Smooth muscle cell (in vitro differentiated cells): Measurements from ENCODE around the gene SDC1. TPM values are rescaled to one million over a fixed set of nuclear protein-coding genes. Genes with fewer than 3 reads are reported as not detected.
A peak's percentile ranks its signal among the peaks of the same experiment; 100 is the strongest.

Experiments
- DNase-seq: peaks from one replicate; lab custom pipeline; 2025; ENCODE audit not compliant: unreplicated experiment; lab: John Stamatoyannopoulos, UW
- H2AFZ ChIP-seq: fragments of 200-600 bp; sonication (generic); 2 replicates; pipeline ENCODE4 v1.6.0; 2016; ENCODE audit warnings: antibody characterized with exemption, low read depth, mild to moderate bottlenecking
- H3F3A ChIP-seq: fragments of 200-600 bp; sonication (generic); 2 replicates; pipeline ENCODE4 v1.6.0; 2017; ENCODE audit warnings: antibody characterized with exemption, low read depth
- H3K27ac ChIP-seq: fragments of 200-600 bp; sonication (generic); 2 replicates; pipeline ENCODE4 v1.5.1; 2016; ENCODE audit warnings: low read depth, mild to moderate bottlenecking
- H3K27me3 ChIP-seq: fragments of 200-600 bp; sonication (generic); 2 replicates; pipeline ENCODE4 v1.6.1; 2016; ENCODE audit warnings: low read depth, mild to moderate bottlenecking
- H3K36me3 ChIP-seq: fragments of 200-600 bp; sonication (generic); 2 replicates; pipeline ENCODE4 v1.5.1; 2016; ENCODE audit warnings: low read depth
- H3K4me1 ChIP-seq: fragments of 200-600 bp; sonication (generic); 2 replicates; pipeline ENCODE4 v1.5.1; 2016; ENCODE audit warnings: low read depth
- H3K4me2 ChIP-seq: fragments of 200-600 bp; sonication (generic); 2 replicates; pipeline ENCODE4 v1.6.0; 2016; ENCODE audit warnings: mild to moderate bottlenecking
- H3K4me3 ChIP-seq: fragments of 200-600 bp; sonication (generic); 2 replicates; pipeline ENCODE4 v1.5.1; 2016; ENCODE audit warnings: mild to moderate bottlenecking
- H3K79me2 ChIP-seq: fragments of 200-600 bp; sonication (generic); 2 replicates; pipeline ENCODE4 v1.6.0; 2016; ENCODE audit warnings: low read depth, mild to moderate bottlenecking
- H3K9ac ChIP-seq: fragments of 200-600 bp; sonication (generic); 2 replicates; pipeline ENCODE4 v1.6.0; 2016; ENCODE audit warnings: low read depth
- H3K9me3 ChIP-seq: fragments of 200-600 bp; sonication (generic); replicated peaks from 2 replicates; pipeline ENCODE4 v1.5.1; 2016; ENCODE audit warnings: low read depth
- H4K20me1 ChIP-seq: fragments of 200-600 bp; sonication (generic); 2 replicates; pipeline ENCODE4 v1.6.0; 2016; ENCODE audit warnings: low read depth
- WGBS: methylation state at CpG from one replicate; pipeline ENCODE4 v1.1.7; 2016; ENCODE audit warnings: low lambda C conversion rate; 5-methylcytosine and 5-hydroxymethylcytosine counted together
- polyA plus RNA-seq: library from polyadenylated mRNA; unstranded; fragments of >200 nt; fragmentation: Nextera tagmentation; extraction: Ambion mirVana; gene quantifications from 2 replicates; pipeline ENCODE4 v1.2.1, GENCODE V29; 2016
- total RNA-seq: library from RNA; depleted of rRNA; stranded (reverse); fragments of >200 nt; gene quantifications from 2 replicates; pipeline ENCODE4 v1.2.3, GENCODE V29; 2014
- TF ChIP-seq, protein P1 (sequence below): fragments of 200-600 bp; sonication (generic); IDR thresholded peaks from 2 replicates; pipeline ENCODE4 v1.5.1; 2017; ENCODE audit warnings: borderline replicate concordance, mild to moderate bottlenecking, antibody characterized with exemption; ENCODE audit not compliant: insufficient read depth, poor library complexity, severe bottlenecking

Gene SDC1
- total and polyA plus RNA-seq, 2 experiments from 2014 or later: 61.0 to 88.1 TPM

DNA sequence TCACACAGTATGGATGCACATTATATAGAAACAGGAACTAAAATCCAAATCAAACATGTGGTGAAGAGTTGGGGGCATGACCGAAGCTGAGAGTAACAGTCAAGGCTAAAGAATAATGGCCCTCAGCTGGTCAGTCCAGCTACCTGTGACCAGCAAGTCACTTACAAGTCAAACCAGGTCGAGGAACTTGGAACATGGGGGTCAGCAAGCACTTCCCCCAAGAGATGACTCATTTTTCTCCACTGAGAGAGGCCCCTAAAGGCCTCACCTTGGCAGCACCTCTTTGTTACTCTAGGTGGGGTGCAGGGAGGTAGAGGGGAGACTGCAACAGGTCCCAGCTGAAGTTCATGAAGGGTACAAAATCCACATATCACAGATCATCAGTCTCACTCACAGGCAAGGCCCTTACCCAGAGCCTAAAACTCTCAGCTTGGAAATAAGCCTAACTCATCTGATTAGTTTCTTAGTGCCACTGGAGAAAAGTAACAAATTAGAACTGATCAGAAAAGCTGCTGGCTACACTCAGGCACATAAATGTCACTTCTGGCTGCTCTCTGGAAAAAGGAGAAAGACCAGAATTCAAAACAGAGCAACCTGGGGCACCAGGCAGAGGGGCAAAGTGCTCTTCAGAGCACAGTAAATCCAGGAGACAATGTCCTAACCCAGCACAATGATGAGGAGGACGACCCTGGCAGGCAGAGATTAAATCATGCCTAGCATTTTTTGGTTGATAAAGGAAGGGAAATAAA lies 4.0 kb downstream of the SDC1 start:
- Histone ChIP-seq H4K20me1 (no peaks in the 10 kb centered on the region), H3K9ac (peak overlapping the region; percentile 32), H3F3A (peaks cover 2% of the 10 kb centered on the region), H3K79me2 (peaks cover 19% of the 10 kb centered on the region), H3K4me1 (peaks cover 30% of the 10 kb centered on the region), H2AFZ (no peak overlapping the region), H3K36me3 (no peaks in the 10 kb centered on the region), H3K4me3 (no peak overlapping the region), H3K9me3 (no peaks in the 10 kb centered on the region), H3K27me3 (no peaks in the 10 kb centered on the region), H3K4me2 (peak overlapping the region; percentile 99), H3K27ac (peak overlapping the region; percentile 72)
- 59% methylated on average over 3 of the region's 3 CpGs for WGBS
- DNase-seq: no peak
- TF ChIP-seq, protein P1, sequence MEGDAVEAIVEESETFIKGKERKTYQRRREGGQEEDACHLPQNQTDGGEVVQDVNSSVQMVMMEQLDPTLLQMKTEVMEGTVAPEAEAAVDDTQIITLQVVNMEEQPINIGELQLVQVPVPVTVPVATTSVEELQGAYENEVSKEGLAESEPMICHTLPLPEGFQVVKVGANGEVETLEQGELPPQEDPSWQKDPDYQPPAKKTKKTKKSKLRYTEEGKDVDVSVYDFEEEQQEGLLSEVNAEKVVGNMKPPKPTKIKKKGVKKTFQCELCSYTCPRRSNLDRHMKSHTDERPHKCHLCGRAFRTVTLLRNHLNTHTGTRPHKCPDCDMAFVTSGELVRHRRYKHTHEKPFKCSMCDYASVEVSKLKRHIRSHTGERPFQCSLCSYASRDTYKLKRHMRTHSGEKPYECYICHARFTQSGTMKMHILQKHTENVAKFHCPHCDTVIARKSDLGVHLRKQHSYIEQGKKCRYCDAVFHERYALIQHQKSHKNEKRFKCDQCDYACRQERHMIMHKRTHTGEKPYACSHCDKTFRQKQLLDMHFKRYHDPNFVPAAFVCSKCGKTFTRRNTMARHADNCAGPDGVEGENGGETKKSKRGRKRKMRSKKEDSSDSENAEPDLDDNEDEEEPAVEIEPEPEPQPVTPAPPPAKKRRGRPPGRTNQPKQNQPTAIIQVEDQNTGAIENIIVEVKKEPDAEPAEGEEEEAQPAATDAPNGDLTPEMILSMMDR: no peak

DNA sequence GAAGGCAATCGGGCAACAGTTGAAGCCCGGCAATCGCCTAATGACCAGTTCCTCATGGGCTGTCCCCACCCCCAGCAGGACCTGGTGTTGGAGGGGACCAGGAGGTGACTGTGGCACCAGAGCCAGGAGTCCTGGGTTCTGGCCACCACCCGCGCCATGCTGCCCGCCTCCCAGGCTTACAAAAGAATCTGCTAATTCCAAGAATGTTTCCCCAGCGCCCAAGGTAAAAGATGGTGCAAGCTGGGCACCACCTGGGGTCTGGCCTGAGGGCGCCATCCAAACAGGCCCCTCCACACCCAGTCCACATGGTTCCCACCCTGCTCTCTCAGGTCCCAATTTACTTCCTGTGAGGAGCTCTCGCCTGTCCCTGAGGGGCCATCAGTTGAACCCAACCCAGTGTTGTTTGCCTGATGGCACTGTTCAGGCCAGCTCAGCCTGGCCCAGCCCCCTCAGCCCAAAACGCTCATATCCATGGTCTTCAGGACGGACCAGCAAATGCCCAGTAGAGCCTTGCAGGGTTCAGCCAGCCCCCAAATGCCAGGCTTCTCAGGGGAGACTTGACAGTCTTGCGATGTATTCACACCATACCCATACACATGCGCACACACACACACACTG lies 5.1 kb downstream of the SDC1 start:
- Histone ChIP-seq H3K4me1 (peaks cover 27% of the 10 kb centered on the region), H3K4me3 (no peak overlapping the region), H3K9me3 (no peaks in the 10 kb centered on the region), H2AFZ (no peak overlapping the region), H3K27me3 (no peaks in the 10 kb centered on the region), H3K9ac (no peak overlapping the region), H4K20me1 (no peaks in the 10 kb centered on the region), H3K79me2 (peaks cover 19% of the 10 kb centered on the region), H3K27ac (peak overlapping the region; percentile 72), H3K4me2 (no peak overlapping the region), H3F3A (peaks cover 2% of the 10 kb centered on the region), H3K36me3 (no peaks in the 10 kb centered on the region)
- 96% methylated on average over 13 of the region's 13 CpGs for WGBS
- TF ChIP-seq, protein P1: no peak
- DNase-seq: no peak

DNA sequence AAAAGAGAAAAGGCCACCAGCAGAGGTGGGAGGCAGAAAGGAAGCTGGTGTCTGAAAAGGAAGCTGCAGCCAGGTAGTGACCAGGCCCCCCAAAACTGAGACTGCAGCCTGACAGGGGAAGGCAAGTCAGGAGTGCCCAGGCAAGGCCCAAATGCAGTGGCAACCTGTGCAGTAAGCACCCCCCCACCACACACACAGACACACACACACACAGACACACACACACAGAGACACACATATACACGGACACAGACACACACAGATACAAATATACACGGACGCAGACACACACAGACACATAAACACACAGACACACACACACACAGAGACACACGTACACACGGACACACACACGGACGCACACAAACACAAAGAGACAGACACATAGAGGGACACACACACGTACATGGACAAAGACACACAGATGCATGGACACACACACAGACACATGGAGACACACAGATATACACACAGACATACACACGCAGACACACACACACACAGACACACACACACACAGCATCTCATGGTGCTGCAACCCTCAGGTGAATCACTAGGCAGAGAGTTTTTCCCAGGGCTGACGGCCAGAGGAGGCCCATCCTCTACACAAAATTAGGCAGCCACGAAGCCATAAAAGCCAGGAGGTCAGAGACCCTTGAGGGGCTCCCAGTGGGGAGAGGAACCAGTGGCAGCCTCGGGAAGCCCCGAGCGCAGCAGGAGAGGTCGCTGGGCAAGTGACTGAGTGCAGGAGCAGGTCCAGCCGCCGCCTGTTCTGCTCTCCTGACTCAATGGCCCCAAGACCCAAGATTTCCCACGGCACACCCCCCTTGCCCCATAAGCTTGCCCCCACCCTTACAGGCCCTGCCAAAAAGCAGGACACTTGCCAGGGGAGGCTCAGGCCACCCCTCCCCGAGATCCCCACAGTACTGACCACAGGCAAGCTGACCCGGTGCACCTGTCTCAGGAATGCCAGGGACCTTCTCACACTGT lies 6.3 kb downstream of the SDC1 start:
- H3K4me3 ChIP-seq: no peak overlapping the region
- no peak overlapping the region for H3K4me2 ChIP-seq
- H3K9ac ChIP-seq: no peak overlapping the region
- peaks cover 19% of the 10 kb centered on the region for H3K79me2 ChIP-seq
- no peaks in the 10 kb centered on the region for H3K9me3 ChIP-seq
- H3K36me3 ChIP-seq: no peaks in the 10 kb centered on the region
- H2AFZ ChIP-seq: no peak overlapping the region
- H3K27ac ChIP-seq: no peak overlapping the region
- peaks cover 25% of the 10 kb centered on the region for H3K4me1 ChIP-seq
- WGBS: 94% methylated on average over 20 of the region's 20 CpGs
- H3F3A ChIP-seq: peaks cover 2% of the 10 kb centered on the region
- TF ChIP-seq, protein P1: no peak
- DNase-seq: no peak
- H4K20me1 ChIP-seq: no peaks in the 10 kb centered on the region
- no peaks in the 10 kb centered on the region for H3K27me3 ChIP-seq
